Measurements from ENCODE around the gene FADS1. TPM values are rescaled to one million over a fixed set of nuclear protein-coding genes. Genes with fewer than 3 reads are reported as not detected.
A peak's percentile ranks its signal among the peaks of the same experiment; 100 is the strongest.

FADS1 gene
- total RNA-seq, 4 donors from 2014 or later = 2.2 to 13.8 (median 3.7) TPM

GRCh38 chr11:61814247-61814957 is 2.4 kb downstream of the FADS1 start:
- DNase-seq = peak; percentile 34
- H3K36me3 ChIP-seq = peaks cover 0 to 6% (median 0%) of the 10 kb centered on the region in 4 donors
- H3K27me3 ChIP-seq = peaks cover 28% of the 10 kb centered on the region
- H3K27ac ChIP-seq = peak overlapping the region; percentile 86 to 96 (median 89)
- peak overlapping the region; percentile 2 to 58 (median 46) for H3K4me3 ChIP-seq
- peaks cover 0 to 34% (median 22%) of the 10 kb centered on the region in 4 donors for H3K4me1 ChIP-seq
- intact Hi-C loops (cut with DNase I; ENCODE audit: low total_unique reads) (no loop called here), in situ Hi-C loops (cut with MboI; ENCODE audit: low pct_ligation_motif_present in 1 of 4, low pct_unique_long_range_greater_than_20kb in 1 of 4, low sequenced_read_pairs in 3 of 4) (no loop called here)
- TF ChIP-seq POLR2A (IDR thresholded peaks at IDR 0.05) (no peak), EP300 (IDR thresholded peaks at IDR 0.05; ENCODE audit: low read depth) (no peak), POLR2AphosphoS5 (IDR thresholded peaks at IDR 0.05) (no peak), CTCF (IDR thresholded peaks at IDR 0.05) (no peak)
- no peaks in the 10 kb centered on the region for H3K9me3 ChIP-seq
- 24 to 58% methylated on average over 4 to 16 of the region's 16 CpGs for WGBS, 2 donors (ENCODE audit: low coverage in 1 of 2)

- in situ Hi-C loops (cut with MboI; ENCODE audit: low pct_ligation_motif_present in 1 of 4, low pct_unique_long_range_greater_than_20kb in 1 of 4, low sequenced_read_pairs in 3 of 4) = no loop called here
- no peak overlapping the region for H3K4me3 ChIP-seq
- H3K36me3 ChIP-seq = peaks cover 0 to 6% (median 0%) of the 10 kb centered on the region in 4 donors
- intact Hi-C loops (cut with DNase I; ENCODE audit: low total_unique reads) = no loop called here
- WGBS, 2 donors (ENCODE audit: low coverage in 1 of 2) = 99% methylated on average over 4 of the region's 4 CpGs; no CpG with 5 or more reads in 1 of the 2 donors
- TF ChIP-seq POLR2AphosphoS5 (IDR thresholded peaks at IDR 0.05) (no peak), POLR2A (IDR thresholded peaks at IDR 0.05) (no peak), CTCF (IDR thresholded peaks at IDR 0.05) (no peak), EP300 (IDR thresholded peaks at IDR 0.05; ENCODE audit: low read depth) (no peak)
- H3K4me1 ChIP-seq = peaks cover 0 to 34% (median 22%) of the 10 kb centered on the region in 4 donors
- no peak for DNase-seq
- no peaks in the 10 kb centered on the region for H3K9me3 ChIP-seq
- peaks cover 26% of the 10 kb centered on the region for H3K27me3 ChIP-seq
- no peak overlapping the region for H3K27ac ChIP-seq
Observed at GRCh38 chr11:61812736-61813411, 3.9 kb downstream of the FADS1 start.

- H3K4me3 ChIP-seq = no peak overlapping the region
- H3K4me1 ChIP-seq = peaks cover 0 to 28% (median 17%) of the 10 kb centered on the region in 4 donors
- no peak overlapping the region for H3K27ac ChIP-seq
- in situ Hi-C loops (cut with MboI; ENCODE audit: low pct_ligation_motif_present in 1 of 4, low pct_unique_long_range_greater_than_20kb in 1 of 4, low sequenced_read_pairs in 3 of 4) = no loop called here
- no peak for DNase-seq
- WGBS, 2 donors (ENCODE audit: low coverage in 1 of 2) = 81% methylated on average over 5 of the region's 5 CpGs; no CpG with 5 or more reads in 1 of the 2 donors
- TF ChIP-seq CTCF (IDR thresholded peaks at IDR 0.05) (no peak), POLR2A (IDR thresholded peaks at IDR 0.05) (no peak), EP300 (IDR thresholded peaks at IDR 0.05; ENCODE audit: low read depth) (no peak), POLR2AphosphoS5 (IDR thresholded peaks at IDR 0.05) (no peak)
- peaks cover 16% of the 10 kb centered on the region for H3K27me3 ChIP-seq
- peaks cover 0 to 6% (median 0%) of the 10 kb centered on the region in 4 donors for H3K36me3 ChIP-seq
- H3K9me3 ChIP-seq = no peaks in the 10 kb centered on the region
- intact Hi-C loops (cut with DNase I; ENCODE audit: low total_unique reads) = no loop called here
Observed at GRCh38 chr11:61811831-61812230, 5.0 kb downstream of the FADS1 start.

GRCh38 chr11:61810671-61811175 is 6.1 kb downstream of the FADS1 start:
- Histone ChIP-seq H3K9me3 (no peaks in the 10 kb centered on the region), H3K36me3 (peaks cover 0 to 6% (median 0%) of the 10 kb centered on the region in 4 donors), H3K27me3 (peaks cover 4% of the 10 kb centered on the region), H3K4me3 (no peak overlapping the region), H3K4me1 (peaks cover 0 to 16% (median 8%) of the 10 kb centered on the region in 4 donors), H3K27ac (no peak overlapping the region)
- in situ Hi-C loops (cut with MboI; ENCODE audit: low pct_ligation_motif_present in 1 of 4, low pct_unique_long_range_greater_than_20kb in 1 of 4, low sequenced_read_pairs in 3 of 4) (no loop called here), intact Hi-C loops (cut with DNase I; ENCODE audit: low total_unique reads) (no loop called here)
- 97% methylated on average over 7 of the region's 8 CpGs; no CpG with 5 or more reads in 1 of the 2 donors for WGBS, 2 donors (ENCODE audit: low coverage in 1 of 2)
- no peak for DNase-seq
- TF ChIP-seq CTCF (IDR thresholded peaks at IDR 0.05) (no peak), EP300 (IDR thresholded peaks at IDR 0.05; ENCODE audit: low read depth) (no peak), POLR2AphosphoS5 (IDR thresholded peaks at IDR 0.05) (no peak), POLR2A (IDR thresholded peaks at IDR 0.05) (no peak)
